ENCODE measurements around the gene BATF.
A peak's percentile ranks its signal among the peaks of the same experiment; 100 is the strongest.
"Not testable (repeated sequence)": the region's sequence is repeated elsewhere in the genome, so short reads cannot be mapped to it uniquely, and the experiment has no call there.

BATF gene, protein sequence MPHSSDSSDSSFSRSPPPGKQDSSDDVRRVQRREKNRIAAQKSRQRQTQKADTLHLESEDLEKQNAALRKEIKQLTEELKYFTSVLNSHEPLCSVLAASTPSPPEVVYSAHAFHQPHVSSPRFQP

GRCh38 chr14:75522224-75522982 is at the start of gene BATF:
BATF (plus strand) TSS chr14:75522469; CDS start chr14:75522683, 214 bp downstream.
- H3K4me1 Mint-ChIP-seq (ENCODE audit: low read depth): peaks cover 72% of the 10 kb centered on the region
- H3K36me3 Mint-ChIP-seq (ENCODE audit: low read depth): peaks cover 45% of the 10 kb centered on the region
- no peaks in the 10 kb centered on the region for H3K9me3 Mint-ChIP-seq
- H3K4me3 Mint-ChIP-seq: peak within 1 kb of the TSS; percentile 100
- no peaks in the 10 kb centered on the region for H3K27me3 Mint-ChIP-seq
- H3K27ac Mint-ChIP-seq: peak within 1 kb of the TSS; percentile 99

DNA sequence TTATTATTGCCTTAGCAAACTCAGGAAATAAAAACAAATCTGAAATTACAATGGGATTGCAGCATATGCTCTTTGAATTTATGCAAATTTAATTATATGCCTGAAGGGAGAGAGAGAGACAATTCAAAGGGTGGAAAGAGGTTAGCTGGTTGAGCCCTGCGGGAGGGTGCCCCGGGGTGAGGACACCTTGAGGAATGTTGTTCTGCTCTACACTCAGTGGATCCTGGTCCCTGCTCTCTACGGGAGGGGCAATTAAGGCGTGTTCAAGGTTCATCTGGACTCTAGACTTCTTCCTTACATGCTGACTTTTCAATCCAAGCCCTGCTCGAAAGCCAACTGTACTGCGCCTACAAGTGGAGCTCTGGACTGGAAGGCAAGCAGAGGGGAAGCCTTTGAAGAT is 48.1 kb upstream of the BATF start:
- not testable (repeated sequence) for H3K27me3 Mint-ChIP-seq; H3K4me3 Mint-ChIP-seq; H3K36me3 Mint-ChIP-seq (ENCODE audit: low read depth); H3K9me3 Mint-ChIP-seq; H3K4me1 Mint-ChIP-seq (ENCODE audit: low read depth); H3K27ac Mint-ChIP-seq

- H3K27ac Mint-ChIP-seq: no peak overlapping the region
- H3K36me3 Mint-ChIP-seq (ENCODE audit: low read depth): no peaks in the 10 kb centered on the region
- H3K9me3 Mint-ChIP-seq: no peaks in the 10 kb centered on the region
- H3K4me1 Mint-ChIP-seq (ENCODE audit: low read depth): no peaks in the 10 kb centered on the region
- no peak overlapping the region for H3K4me3 Mint-ChIP-seq
- H3K27me3 Mint-ChIP-seq: peaks cover 4% of the 10 kb centered on the region
Observed at GRCh38 chr14:75476274-75476995, 45.8 kb upstream of the BATF start.

DNA sequence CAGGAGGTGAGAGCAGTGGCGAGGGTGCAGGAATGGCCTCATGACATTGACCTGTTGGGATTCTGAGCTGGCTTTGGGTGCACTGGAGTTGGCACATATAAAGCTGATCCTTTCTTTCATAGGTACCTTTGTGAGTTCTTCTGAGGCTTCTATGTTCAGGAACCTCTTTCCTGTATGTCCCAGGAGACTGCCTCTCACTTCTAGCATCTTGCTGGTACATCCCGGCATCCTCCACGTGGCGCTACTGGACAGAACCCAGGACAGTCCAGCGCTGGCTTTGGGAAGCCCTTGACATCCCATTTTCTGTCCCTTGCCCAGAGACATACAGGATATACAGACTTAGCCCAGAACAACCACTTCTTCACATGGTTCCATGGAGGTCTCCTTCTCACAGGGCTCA is 44.4 kb upstream of the BATF start:
- no peaks in the 10 kb centered on the region for H3K36me3 Mint-ChIP-seq (ENCODE audit: low read depth)
- H3K27ac Mint-ChIP-seq: no peak overlapping the region
- no peaks in the 10 kb centered on the region for H3K4me1 Mint-ChIP-seq (ENCODE audit: low read depth)
- H3K9me3 Mint-ChIP-seq: no peaks in the 10 kb centered on the region
- H3K27me3 Mint-ChIP-seq: peaks cover 4% of the 10 kb centered on the region
- H3K4me3 Mint-ChIP-seq: no peak overlapping the region

DNA sequence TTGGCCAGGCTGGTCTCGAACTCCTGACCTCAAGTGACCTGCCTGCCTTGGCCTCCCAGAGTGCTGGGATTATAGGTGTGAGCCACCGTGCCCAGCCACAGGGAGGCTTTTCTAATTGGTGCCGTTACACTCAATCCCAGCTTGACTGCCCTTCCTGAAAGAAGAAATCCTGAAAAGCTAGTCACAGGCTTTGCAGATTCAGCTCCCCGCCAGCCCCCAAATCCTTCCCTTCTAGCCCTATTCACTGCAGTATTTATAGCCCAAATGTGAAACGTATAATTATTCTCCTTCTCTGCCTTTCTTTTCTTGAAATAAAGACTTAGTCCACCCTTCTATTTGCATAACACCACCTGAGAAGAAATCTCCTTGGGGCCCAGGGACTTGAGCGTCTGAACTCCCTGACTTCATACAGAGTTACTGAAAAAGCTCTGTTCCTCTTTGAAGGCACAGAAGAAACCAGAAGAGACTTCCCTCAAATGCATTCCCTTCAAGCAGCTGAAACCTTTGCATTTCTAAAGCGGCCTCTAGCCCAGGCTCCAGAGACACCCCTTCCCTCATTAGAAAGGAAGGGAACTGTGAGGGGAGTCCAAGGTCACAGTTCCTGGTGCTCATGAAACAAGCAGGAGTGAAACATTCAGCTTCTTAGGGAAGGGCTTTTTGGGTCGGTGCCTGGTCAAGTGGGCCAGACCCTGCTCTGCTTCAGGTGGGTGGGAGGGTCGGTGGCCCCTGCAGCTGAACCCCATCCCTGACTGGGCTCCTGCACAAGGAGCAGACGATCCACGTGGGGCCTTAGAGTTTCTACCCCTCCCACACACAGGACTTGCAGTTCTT is 42.3 kb upstream of the BATF start:
- no peak overlapping the region for H3K4me3 Mint-ChIP-seq
- no peaks in the 10 kb centered on the region for H3K4me1 Mint-ChIP-seq (ENCODE audit: low read depth)
- no peak overlapping the region for H3K27ac Mint-ChIP-seq
- H3K27me3 Mint-ChIP-seq: peaks cover 4% of the 10 kb centered on the region
- no peaks in the 10 kb centered on the region for H3K9me3 Mint-ChIP-seq
- H3K36me3 Mint-ChIP-seq (ENCODE audit: low read depth): no peaks in the 10 kb centered on the region

- Mint-ChIP-seq H3K4me1 (ENCODE audit: low read depth) (peaks cover 13% of the 10 kb centered on the region), H3K9me3 (no peaks in the 10 kb centered on the region), H3K36me3 (ENCODE audit: low read depth) (no peaks in the 10 kb centered on the region), H3K27ac (no peak overlapping the region), H3K27me3 (peaks cover 4% of the 10 kb centered on the region), H3K4me3 (no peak overlapping the region)
Observed at GRCh38 chr14:75482366-75482765, 39.9 kb upstream of the BATF start.

- Mint-ChIP-seq H3K4me3 (no peak overlapping the region), H3K4me1 (ENCODE audit: low read depth) (peaks cover 19% of the 10 kb centered on the region), H3K36me3 (ENCODE audit: low read depth) (no peaks in the 10 kb centered on the region), H3K27ac (no peak overlapping the region), H3K9me3 (no peaks in the 10 kb centered on the region), H3K27me3 (peaks cover 2% of the 10 kb centered on the region)
Observed at GRCh38 chr14:75484711-75485429, 37.4 kb upstream of the BATF start.

- Mint-ChIP-seq H3K36me3 (ENCODE audit: low read depth) (no peaks in the 10 kb centered on the region), H3K27ac (peak overlapping the region; percentile 52), H3K4me1 (ENCODE audit: low read depth) (peaks cover 19% of the 10 kb centered on the region), H3K9me3 (no peaks in the 10 kb centered on the region), H3K27me3 (no peaks in the 10 kb centered on the region), H3K4me3 (no peak overlapping the region)
Observed at GRCh38 chr14:75486318-75486717, 36.0 kb upstream of the BATF start.

GRCh38 chr14:75487155-75487671 is 35.1 kb upstream of the BATF start:
- no peaks in the 10 kb centered on the region for H3K27me3 Mint-ChIP-seq
- no peak overlapping the region for H3K4me3 Mint-ChIP-seq
- no peaks in the 10 kb centered on the region for H3K36me3 Mint-ChIP-seq (ENCODE audit: low read depth)
- H3K9me3 Mint-ChIP-seq: no peaks in the 10 kb centered on the region
- H3K4me1 Mint-ChIP-seq (ENCODE audit: low read depth): peaks cover 21% of the 10 kb centered on the region
- H3K27ac Mint-ChIP-seq: no peak overlapping the region

- H3K4me1 Mint-ChIP-seq (ENCODE audit: low read depth): peaks cover 44% of the 10 kb centered on the region
- H3K4me3 Mint-ChIP-seq: no peak overlapping the region
- H3K27ac Mint-ChIP-seq: no peak overlapping the region
- no peaks in the 10 kb centered on the region for H3K36me3 Mint-ChIP-seq (ENCODE audit: low read depth)
- no peaks in the 10 kb centered on the region for H3K27me3 Mint-ChIP-seq
- no peaks in the 10 kb centered on the region for H3K9me3 Mint-ChIP-seq
Observed at GRCh38 chr14:75489480-75489837, 32.8 kb upstream of the BATF start.

- no peak overlapping the region for H3K4me3 Mint-ChIP-seq
- H3K27ac Mint-ChIP-seq: no peak overlapping the region
- peaks cover 4% of the 10 kb centered on the region for H3K9me3 Mint-ChIP-seq
- H3K36me3 Mint-ChIP-seq (ENCODE audit: low read depth): no peaks in the 10 kb centered on the region
- no peaks in the 10 kb centered on the region for H3K27me3 Mint-ChIP-seq
- peaks cover 60% of the 10 kb centered on the region for H3K4me1 Mint-ChIP-seq (ENCODE audit: low read depth)
Observed at GRCh38 chr14:75491376-75491978, 30.8 kb upstream of the BATF start.

GRCh38 chr14:75492832-75493591 is 29.3 kb upstream of the BATF start:
- Mint-ChIP-seq H3K9me3 (peaks cover 4% of the 10 kb centered on the region), H3K36me3 (ENCODE audit: low read depth) (no peaks in the 10 kb centered on the region), H3K4me3 (no peak overlapping the region), H3K27me3 (no peaks in the 10 kb centered on the region), H3K27ac (peak overlapping the region; percentile 45), H3K4me1 (ENCODE audit: low read depth) (peaks cover 64% of the 10 kb centered on the region)

DNA sequence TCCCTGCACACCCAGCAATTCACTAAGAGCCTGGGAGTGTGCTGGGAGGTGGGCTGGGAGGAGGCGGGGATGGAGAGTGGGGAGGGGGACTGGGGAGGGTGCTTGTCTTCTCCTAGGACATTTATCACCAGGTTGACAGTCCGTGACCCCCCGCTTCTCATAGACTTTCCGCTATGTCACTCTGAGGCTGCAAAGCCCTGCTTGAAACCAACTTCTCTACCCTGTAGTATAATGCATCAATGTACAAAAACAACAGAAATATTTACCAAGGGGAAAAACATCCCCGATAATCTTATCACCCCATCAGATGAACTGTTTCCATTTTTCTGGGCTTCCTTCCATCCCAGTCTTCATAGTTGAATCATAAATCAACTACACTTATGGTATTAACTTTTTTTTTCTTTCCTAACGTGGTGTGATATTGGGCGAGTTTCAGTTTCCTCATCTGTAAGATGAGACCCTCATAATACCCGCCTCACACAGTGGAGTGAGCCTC is 28.6 kb upstream of the BATF start:
- H3K4me1 Mint-ChIP-seq (ENCODE audit: low read depth): peaks cover 64% of the 10 kb centered on the region
- H3K9me3 Mint-ChIP-seq: peaks cover 4% of the 10 kb centered on the region
- no peak overlapping the region for H3K4me3 Mint-ChIP-seq
- H3K27me3 Mint-ChIP-seq: no peaks in the 10 kb centered on the region
- no peaks in the 10 kb centered on the region for H3K36me3 Mint-ChIP-seq (ENCODE audit: low read depth)
- H3K27ac Mint-ChIP-seq: peak overlapping the region; percentile 45
